GM21825 (cell line): ENCODE measurements around the gene CFAP73.
"Not testable (repeated sequence)": the region's sequence is repeated elsewhere in the genome, so short reads cannot be mapped to it uniquely, and the experiment has no call there.

Experiments
- ATAC-seq: cut with Tn5 transposase; IDR thresholded peaks from one replicate; pipeline ENCODE4 v1.9.1; 2021; ENCODE audit warnings: mild to moderate bottlenecking, moderate library complexity; ENCODE audit not compliant: unreplicated experiment

CFAP73 gene

GRCh38 chr12:113141716-113142115, 7.8 kb upstream of the CFAP73 start:
- ATAC-seq, result not testable (repeated sequence)

GRCh38 chr12:113142173-113142885, 7.2 kb upstream of the CFAP73 start:
- ATAC-seq, result no peak

GRCh38 chr12:113142886-113143332, 6.6 kb upstream of the CFAP73 start:
- no peak for ATAC-seq

- no peak for ATAC-seq
Measured at GRCh38 chr12:113143959-113144358, 5.6 kb upstream of the CFAP73 start.

GRCh38 chr12:113144806-113145205, 4.7 kb upstream of the CFAP73 start:
- no peak for ATAC-seq

GRCh38 chr12:113145720-113146551, 3.6 kb upstream of the CFAP73 start:
- no peak for ATAC-seq

GRCh38 chr12:113146999-113147398, 2.5 kb upstream of the CFAP73 start:
- ATAC-seq, result no peak

GRCh38 chr12:113151655-113152054, 2.1 kb downstream of the CFAP73 start:
- ATAC-seq, result no peak

GRCh38 chr12:113152196-113152834, 2.8 kb downstream of the CFAP73 start:
- no peak for ATAC-seq

- no peak for ATAC-seq
Measured at GRCh38 chr12:113152835-113153814, 3.6 kb downstream of the CFAP73 start.

- no peak for ATAC-seq
Measured at GRCh38 chr12:113154351-113154973, 4.9 kb downstream of the CFAP73 start.

- ATAC-seq, result no peak
Measured at GRCh38 chr12:113155060-113155459, 5.5 kb downstream of the CFAP73 start.

- ATAC-seq, result no peak
Measured at GRCh38 chr12:113155646-113156045, 6.1 kb downstream of the CFAP73 start.

- ATAC-seq, result no peak
Measured at GRCh38 chr12:113157218-113157859, 7.8 kb downstream of the CFAP73 start.

GRCh38 chr12:113158439-113159203, 9.1 kb downstream of the CFAP73 start:
- ATAC-seq, result no peak

- ATAC-seq, result no peak
Measured at GRCh38 chr12:113159937-113160336, 10.4 kb downstream of the CFAP73 start.

- ATAC-seq, result no peak
Measured at GRCh38 chr12:113161415-113162016, 12.0 kb downstream of the CFAP73 start.
